ENCODE data around the gene SELENOV. TPM values are rescaled to one million over a fixed set of nuclear protein-coding genes. Genes with fewer than 3 reads are reported as not detected.

SELENOV gene
- total RNA-seq, 4 donors from 2014 or later = not detected

DNA sequence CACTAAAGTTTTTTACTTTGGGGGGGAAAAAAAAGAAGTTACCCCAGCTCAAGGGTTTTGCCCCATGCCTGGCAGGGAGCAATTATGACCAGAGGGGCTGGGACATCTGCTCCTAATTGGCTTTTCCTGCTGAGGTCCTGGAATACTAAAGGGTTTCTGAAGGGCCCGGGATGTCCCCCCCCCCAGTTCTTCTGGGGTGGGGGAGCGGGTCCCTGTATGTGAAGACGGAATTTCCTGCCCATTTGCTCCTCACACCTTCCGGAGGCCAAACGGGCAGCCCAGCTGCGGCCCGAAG is 17.3 kb upstream of the SELENOV start:
- TF ChIP-seq, protein P1, sequence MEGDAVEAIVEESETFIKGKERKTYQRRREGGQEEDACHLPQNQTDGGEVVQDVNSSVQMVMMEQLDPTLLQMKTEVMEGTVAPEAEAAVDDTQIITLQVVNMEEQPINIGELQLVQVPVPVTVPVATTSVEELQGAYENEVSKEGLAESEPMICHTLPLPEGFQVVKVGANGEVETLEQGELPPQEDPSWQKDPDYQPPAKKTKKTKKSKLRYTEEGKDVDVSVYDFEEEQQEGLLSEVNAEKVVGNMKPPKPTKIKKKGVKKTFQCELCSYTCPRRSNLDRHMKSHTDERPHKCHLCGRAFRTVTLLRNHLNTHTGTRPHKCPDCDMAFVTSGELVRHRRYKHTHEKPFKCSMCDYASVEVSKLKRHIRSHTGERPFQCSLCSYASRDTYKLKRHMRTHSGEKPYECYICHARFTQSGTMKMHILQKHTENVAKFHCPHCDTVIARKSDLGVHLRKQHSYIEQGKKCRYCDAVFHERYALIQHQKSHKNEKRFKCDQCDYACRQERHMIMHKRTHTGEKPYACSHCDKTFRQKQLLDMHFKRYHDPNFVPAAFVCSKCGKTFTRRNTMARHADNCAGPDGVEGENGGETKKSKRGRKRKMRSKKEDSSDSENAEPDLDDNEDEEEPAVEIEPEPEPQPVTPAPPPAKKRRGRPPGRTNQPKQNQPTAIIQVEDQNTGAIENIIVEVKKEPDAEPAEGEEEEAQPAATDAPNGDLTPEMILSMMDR (IDR thresholded peaks at IDR 0.05 in 4 of 5, conservative IDR thresholded peaks at IDR 0.05 in 1 of 5) = no peak
- no peak for TF ChIP-seq POLR2A (IDR thresholded peaks at IDR 0.05)
- no peak for DNase-seq
- no peak for ATAC-seq

GRCh38 chr19:39497996-39498797 is 16.7 kb upstream of the SELENOV start:
- no peaks in the 10 kb centered on the region for H3K9me3 ChIP-seq
- TF ChIP-seq POLR2A (IDR thresholded peaks at IDR 0.05) = no peak
- TF ChIP-seq, protein P1 (IDR thresholded peaks at IDR 0.05 in 4 of 5, conservative IDR thresholded peaks at IDR 0.05 in 1 of 5) = peak in 3 of 5 experiments; percentile 25 to 42 (median 31)
- H3K4me1 ChIP-seq = no peaks in the 10 kb centered on the region
- peak overlapping the region in 1 of 4 donors; percentile 21 for H3K4me3 ChIP-seq
- ATAC-seq = no peak
- DNase-seq = no peak
- no peak overlapping the region for H3K27ac ChIP-seq
- no peaks in the 10 kb centered on the region for H3K36me3 ChIP-seq
- intact Hi-C loops (cut with DNase I; ENCODE audit: low total_unique reads) (no loop called here), in situ Hi-C loops (cut with MboI; ENCODE audit: low sequenced_read_pairs in 4 of 4) (no loop called here)
- peaks cover 54 to 70% (median 69%) of the 10 kb centered on the region in 3 donors for H3K27me3 ChIP-seq

More for the DNA sequence above, 17.3 kb upstream of the SELENOV start:
- H3K36me3 ChIP-seq = no peaks in the 10 kb centered on the region
- H3K27me3 ChIP-seq = peaks cover 51 to 66% (median 66%) of the 10 kb centered on the region in 3 donors
- peak overlapping the region in 1 of 4 donors; percentile 21 for H3K4me3 ChIP-seq
- H3K27ac ChIP-seq = no peak overlapping the region
- H3K4me1 ChIP-seq = no peaks in the 10 kb centered on the region
- intact Hi-C loops (cut with DNase I; ENCODE audit: low total_unique reads) (no loop called here), in situ Hi-C loops (cut with MboI; ENCODE audit: low sequenced_read_pairs in 4 of 4) (no loop called here)
- H3K9me3 ChIP-seq = no peaks in the 10 kb centered on the region

DNA sequence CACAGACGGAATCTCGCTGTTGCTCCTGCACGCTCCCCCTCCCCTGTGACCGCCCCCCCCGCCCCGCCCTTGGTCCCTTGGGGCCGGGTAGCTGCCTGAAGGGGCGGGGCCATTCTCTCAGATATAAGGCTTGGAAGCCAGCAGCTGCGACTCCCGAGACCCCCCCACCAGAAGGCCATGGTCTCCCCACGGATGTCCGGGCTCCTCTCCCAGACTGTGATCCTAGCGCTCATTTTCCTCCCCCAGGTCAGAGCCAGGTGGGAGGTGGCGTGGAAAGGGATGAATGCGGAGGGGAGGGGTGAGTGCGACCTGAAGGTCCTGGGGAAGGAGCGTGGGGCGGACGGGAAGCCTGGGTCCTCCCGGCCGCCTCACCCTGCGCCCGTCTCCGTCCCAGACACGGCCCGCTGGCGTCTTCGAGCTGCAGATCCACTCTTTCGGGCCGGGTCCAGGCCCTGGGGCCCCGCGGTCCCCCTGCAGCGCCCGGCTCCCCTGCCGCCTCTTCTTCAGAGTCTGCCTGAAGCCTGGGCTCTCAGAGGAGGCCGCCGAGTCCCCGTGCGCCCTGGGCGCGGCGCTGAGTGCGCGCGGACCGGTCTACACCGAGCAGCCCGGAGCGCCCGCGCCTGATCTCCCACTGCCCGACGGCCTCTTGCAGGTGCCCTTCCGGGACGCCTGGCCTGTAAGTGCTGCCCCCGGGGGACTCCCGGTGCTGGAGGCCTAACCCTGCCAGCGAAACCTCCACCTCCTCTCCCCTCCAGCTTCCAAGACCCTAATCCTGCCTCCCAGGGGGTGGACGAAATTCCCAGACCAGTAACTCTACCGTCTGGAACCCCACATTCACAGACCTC is 15.9 kb upstream of the SELENOV start, which contains the start of gene DLL3:
TSS of gene DLL3 (plus strand) at position 150 of the 845 bp plus-strand sequence. CDS start at position 178, 28 bp downstream.
- intact Hi-C loops (cut with DNase I; ENCODE audit: low total_unique reads) = no loop called here
- H3K27ac ChIP-seq = no peak within 1 kb of the TSS
- DNase-seq (no peak), ATAC-seq (no peak)
- no peaks in the 10 kb centered on the region for H3K4me1 ChIP-seq
- no peaks in the 10 kb centered on the region for H3K36me3 ChIP-seq
- H3K4me3 ChIP-seq = peak within 1 kb of the TSS in 1 of 4 donors; percentile 21
- in situ Hi-C loops (cut with MboI; ENCODE audit: low sequenced_read_pairs in 4 of 4) = no loop called here
- TF ChIP-seq, protein P1 (IDR thresholded peaks at IDR 0.05 in 4 of 5, conservative IDR thresholded peaks at IDR 0.05 in 1 of 5) = no peak
- TF ChIP-seq POLR2A (IDR thresholded peaks at IDR 0.05) = no peak
- H3K27me3 ChIP-seq = peaks cover 62 to 79% (median 78%) of the 10 kb centered on the region in 3 donors
- no peaks in the 10 kb centered on the region for H3K9me3 ChIP-seq

GRCh38 chr19:39499932-39500331 is 15.0 kb upstream of the SELENOV start:
- intact Hi-C loops (cut with DNase I; ENCODE audit: low total_unique reads) (no loop called here), in situ Hi-C loops (cut with MboI; ENCODE audit: low sequenced_read_pairs in 4 of 4) (no loop called here)
- DNase-seq (no peak), ATAC-seq (no peak)
- no peaks in the 10 kb centered on the region for H3K9me3 ChIP-seq
- H3K36me3 ChIP-seq = no peaks in the 10 kb centered on the region
- H3K4me1 ChIP-seq = no peaks in the 10 kb centered on the region
- peaks cover 67 to 88% (median 87%) of the 10 kb centered on the region in 3 donors for H3K27me3 ChIP-seq
- TF ChIP-seq, protein P1 (IDR thresholded peaks at IDR 0.05 in 4 of 5, conservative IDR thresholded peaks at IDR 0.05 in 1 of 5) = no peak
- no peak for TF ChIP-seq POLR2A (IDR thresholded peaks at IDR 0.05)
- no peak overlapping the region for H3K4me3 ChIP-seq
- H3K27ac ChIP-seq = no peak overlapping the region
